Uterus (tissue), 2 donors: ENCODE data around the gene P3R3URF.

ENCODE experiments used
- CTCF ChIP-seq, 4 experiments: fragments of 200-600 bp in 2 of 4; fragments of 450-650 bp in 2 of 4; sonication (generic) in 2 of 4; IDR thresholded peaks; one replicate each; pipeline ENCODE4 v1.5.1; 2016 to 2019; ENCODE audit warnings: antibody characterized with exemption in 4 of 4, mild to moderate bottlenecking in 2 of 4, moderate library complexity in 1 of 4
- POLR2A ChIP-seq, 2 donors: fragments of 450-650 bp; IDR thresholded peaks; one replicate each; pipeline ENCODE4 v1.6.1; 2016; ENCODE audit warnings: antibody characterized with exemption in 2 of 2, mild to moderate bottlenecking in 1 of 2, moderate library complexity in 1 of 2

- TF ChIP-seq CTCF (IDR thresholded peaks at IDR 0.05) (no peak), POLR2A (IDR thresholded peaks at IDR 0.05) (no peak)
Measured at GRCh38 chr1:46186076-46186475, 9.8 kb upstream of the P3R3URF start.
